NAMALWA (cell line): Measurements from ENCODE around the gene CAPN11.
"Not testable (repeated sequence)": the region's sequence is repeated elsewhere in the genome, so short reads cannot be mapped to it uniquely, and the experiment has no call there.

ENCODE experiments used
- DNase-seq: peaks from one replicate; pipeline ENCODE4 v3.0.0-alpha.2; 2015; ENCODE audit warnings: low spot score

CAPN11 gene

GRCh38 chr6:44131892-44132291 is 26.7 kb upstream of the CAPN11 start:
- no peak for DNase-seq

GRCh38 chr6:44132476-44132875 is 26.1 kb upstream of the CAPN11 start:
- no peak for DNase-seq

GRCh38 chr6:44133003-44133931 is 25.4 kb upstream of the CAPN11 start:
- no peak for DNase-seq

GRCh38 chr6:44133981-44134711 is 24.5 kb upstream of the CAPN11 start:
- no peak for DNase-seq

GRCh38 chr6:44135173-44135758 is 23.4 kb upstream of the CAPN11 start:
- no peak for DNase-seq

- DNase-seq, result no peak
These were observed 22.7 kb upstream of the CAPN11 start for GRCh38 chr6:44135875-44136274.

- no peak for DNase-seq
These were observed 19.8 kb upstream of the CAPN11 start for GRCh38 chr6:44138717-44139350.

GRCh38 chr6:44139351-44139743 is 19.3 kb upstream of the CAPN11 start:
- DNase-seq, result no peak

GRCh38 chr6:44142835-44143234 is 15.8 kb upstream of the CAPN11 start:
- no peak for DNase-seq

- DNase-seq, result no peak
These were observed 14.9 kb upstream of the CAPN11 start for GRCh38 chr6:44143731-44144130.

- not testable (repeated sequence) for DNase-seq
These were observed 14.1 kb upstream of the CAPN11 start for GRCh38 chr6:44144536-44144935.

- DNase-seq, result no peak
These were observed 12.8 kb upstream of the CAPN11 start for GRCh38 chr6:44145839-44146238.

- no peak for DNase-seq
These were observed 11.9 kb upstream of the CAPN11 start for GRCh38 chr6:44146685-44147084.

- no peak for DNase-seq
These were observed 11.4 kb upstream of the CAPN11 start for GRCh38 chr6:44147256-44147655.

- no peak for DNase-seq
These were observed 10.3 kb upstream of the CAPN11 start for GRCh38 chr6:44148306-44148705.

- no peak for DNase-seq
These were observed 9.1 kb upstream of the CAPN11 start for GRCh38 chr6:44149369-44150012.

GRCh38 chr6:44150317-44150917 is 8.2 kb upstream of the CAPN11 start:
- no peak for DNase-seq

GRCh38 chr6:44151348-44152108 is 7.1 kb upstream of the CAPN11 start:
- DNase-seq, result peak; percentile 80

- no peak for DNase-seq
These were observed 6.5 kb upstream of the CAPN11 start for GRCh38 chr6:44152109-44152461.

GRCh38 chr6:44152533-44152932 is 6.1 kb upstream of the CAPN11 start:
- no peak for DNase-seq

- no peak for DNase-seq
These were observed 4.6 kb upstream of the CAPN11 start for GRCh38 chr6:44154067-44154466.
